Testis (tissue), 2 donors: ENCODE measurements around the gene ANO9.

Experiments
- CTCF ChIP-seq, 3 experiments: fragments of 450-650 bp in 2 of 3; fragments of 200-600 bp in 1 of 3; sonication (generic) in 1 of 3; IDR thresholded peaks; one replicate each; pipeline ENCODE4 v1.5.1; 2016 to 2019; ENCODE audit warnings: antibody characterized with exemption in 3 of 3, mild to moderate bottlenecking in 2 of 3, moderate library complexity in 1 of 3
- POLR2A ChIP-seq: fragments of 450-650 bp; IDR thresholded peaks from one replicate; pipeline ENCODE4 v1.6.1; 2017; ENCODE audit warnings: antibody characterized with exemption, mild to moderate bottlenecking, moderate library complexity

GRCh38 chr11:449889-450808 is 8.3 kb upstream of the ANO9 start, which contains the start of gene PTDSS2:
- TF ChIP-seq POLR2A = peak; percentile 31
- peak in 2 of 3 experiments; percentile 8 to 27 for TF ChIP-seq CTCF (IDR thresholded peaks at IDR 0.05)
